ENCODE results near the gene CALML5. TPM values are rescaled to one million over a fixed set of nuclear protein-coding genes. Genes with fewer than 3 reads are reported as not detected.

CALML5 gene
- total and polyA plus RNA-seq, 2 of the 4 experiments (the other 2 are of a cell fraction): not detected

DNA sequence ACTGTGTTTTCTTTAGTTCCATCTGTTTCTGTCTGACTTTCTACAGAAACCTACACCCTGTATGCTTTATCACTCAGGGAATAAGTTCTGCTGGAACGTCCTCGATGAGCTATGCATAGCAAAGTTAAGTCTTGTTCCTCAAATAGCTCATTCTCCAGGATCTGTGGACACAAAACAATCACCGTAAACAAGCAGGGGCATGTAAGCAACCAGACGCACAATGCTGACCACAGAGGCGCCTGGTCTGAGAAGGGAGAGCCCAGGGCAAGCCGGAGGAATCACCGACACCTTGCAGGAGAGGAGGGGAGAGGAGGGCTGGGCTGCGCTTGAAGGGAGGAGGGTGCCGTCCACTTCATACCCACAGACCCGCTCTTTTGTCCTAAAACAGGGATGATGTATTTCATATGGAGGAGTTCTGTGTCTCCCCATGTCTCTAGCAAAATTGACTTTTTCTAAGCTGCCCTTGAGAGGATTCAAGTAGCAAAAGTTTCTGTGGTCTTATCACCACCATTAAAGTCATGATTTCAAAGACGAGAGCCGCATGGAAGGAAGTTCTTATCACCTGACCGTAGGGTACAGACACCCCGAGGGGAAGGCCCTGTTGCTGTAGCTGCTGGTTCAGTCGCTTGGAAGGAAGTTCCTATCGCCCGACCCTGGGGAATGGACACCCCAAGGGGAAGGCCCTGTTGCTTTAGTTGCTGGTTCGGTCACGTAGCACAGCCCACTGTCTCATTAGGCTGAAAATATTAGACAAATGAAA is 39.7 kb upstream of the CALML5 start:
- H2AFZ ChIP-seq (replicated peaks; ENCODE audit: low read length, poor library complexity): peak overlapping the region; percentile 54
- H4K20me1 ChIP-seq (ENCODE audit: insufficient read depth, low read length): no peaks in the 10 kb centered on the region
- dilution Hi-C loops (cut with HindIII; ENCODE audit: low sequenced_read_pairs, unreplicated experiment) (no loop called here), intact Hi-C loops (cut with micrococcal nuclease) (loop anchor here (5.0 kb wide), 1 partner anchor 77 kb away; no protein-coding TSS in a partner anchor), in situ Hi-C loops (cut with MboI; ENCODE audit: low sequenced_read_pairs) (no loop called here)
- H2BK5ac ChIP-seq (ENCODE audit: low read depth, low read length, poor library complexity, severe bottlenecking): no peak overlapping the region
- no peak overlapping the region for H3K9ac ChIP-seq (ENCODE audit: low read depth, low read length)
- no peaks in the 10 kb centered on the region for H3K36me3 ChIP-seq (ENCODE audit: control insufficient read depth, insufficient read depth, low read length)
- no peak overlapping the region for H3K4me3 ChIP-seq (ENCODE audit: insufficient read depth, low read depth, low read length)
- no peak for DNase-seq
- H3K56ac ChIP-seq (ENCODE audit: extremely low read depth, insufficient read depth, low read length): no peak overlapping the region
- H3K4me1 ChIP-seq (ENCODE audit: control insufficient read depth, insufficient read depth, low read length): peaks cover 10% of the 10 kb centered on the region
- H3K4me2 ChIP-seq (ENCODE audit: low read depth, low read length): no peak overlapping the region
- H3K27me3 ChIP-seq (ENCODE audit: control insufficient read depth, insufficient read depth, low read length): no peaks in the 10 kb centered on the region
- H4K91ac ChIP-seq (ENCODE audit: insufficient read depth, low read depth, low read length): no peak overlapping the region
- no peak overlapping the region for H4K8ac ChIP-seq (ENCODE audit: low read depth in 2 of 2, low read length in 2 of 2)
- peaks cover 4% of the 10 kb centered on the region; the same call in 1 of the 2 replicates for H3K9me3 ChIP-seq (ENCODE audit: control insufficient read depth, insufficient read depth, low read length)
- H2BK120ac ChIP-seq (ENCODE audit: low read depth, low read length): peak overlapping the region; percentile 71
- no peak overlapping the region for H3K23ac ChIP-seq (ENCODE audit: low read depth, low read length)
- POLR2A ChIA-PET (ENCODE audit: unreplicated experiment): interaction anchor here (0.9 kb wide), 1 partner anchor 9 kb away, joined by 3 read pairs; no protein-coding TSS in a partner anchor
- H3K79me1 ChIP-seq (ENCODE audit: low read depth in 1 of 2, low read length in 2 of 2): no peaks in the 10 kb centered on the region
- TF ChIP-seq CHD1 (IDR thresholded peaks at IDR 0.05; ENCODE audit: low read depth, low read length) (no peak), RCOR1 (IDR thresholded peaks at IDR 0.05; ENCODE audit: insufficient replicate concordance, low read length) (no peak), MAFK (IDR thresholded peaks at IDR 0.05; ENCODE audit: low read depth, low read length) (no peak), NFE2L2 (IDR thresholded peaks at IDR 0.05; ENCODE audit: low read depth, low read length) (no peak), USF2 (IDR thresholded peaks at IDR 0.05; ENCODE audit: low read depth, low read length) (no peak), FOS (IDR thresholded peaks at IDR 0.05; ENCODE audit: low read depth, low read length) (no peak), SMC3 (IDR thresholded peaks at IDR 0.05; ENCODE audit: low read depth, low read length) (no peak), POLR2A (IDR thresholded peaks at IDR 0.05; ENCODE audit: low read depth, low read length) (no peak), MXI1 (IDR thresholded peaks at IDR 0.05; ENCODE audit: borderline replicate concordance, low read depth, low read length) (no peak), CEBPB (IDR thresholded peaks at IDR 0.05; ENCODE audit: low read depth, low read length) (no peak), BHLHE40 (IDR thresholded peaks at IDR 0.05; ENCODE audit: low read depth, low read length) (no peak)
- peak overlapping the region; percentile 41; the same call in 1 of the 2 replicates for H3K4ac ChIP-seq (ENCODE audit: low read depth, low read length)
- peaks cover 3% of the 10 kb centered on the region; the same call in 1 of the 2 replicates for H3K9me1 ChIP-seq (ENCODE audit: insufficient read depth, low read length)
- H2AK9ac ChIP-seq (replicated peaks; ENCODE audit: low read depth, low read length, poor library complexity): no peak overlapping the region
- H3K27ac ChIP-seq (ENCODE audit: insufficient read depth, low read length): no peak overlapping the region
- H4K5ac ChIP-seq (ENCODE audit: low read depth, low read length): no peak overlapping the region; the same call in 1 of the 2 replicates
- H2BK15ac ChIP-seq (ENCODE audit: low read depth, low read length): 0 out of 3 replicates have a peak overlapping the region, but pooled peaks have one; percentile 7
- peak overlapping the region; percentile 33 for H3K18ac ChIP-seq (ENCODE audit: low read depth, low read length)
- BruUV-seq (replicated peaks): no TSS peak
- H2BK20ac ChIP-seq (ENCODE audit: low read depth, low read length): peak overlapping the region; percentile 16; the same call in 1 of the 2 replicates
- peak overlapping the region; percentile 27; the same call in 1 of the 2 replicates for H2AK5ac ChIP-seq (ENCODE audit: low read depth, low read length)
- H3K14ac ChIP-seq (replicated peaks; ENCODE audit: low read depth, low read length): peak overlapping the region; percentile 34
- peak; percentile 28 for ATAC-seq (ENCODE audit: low read depth)
- CTCF ChIA-PET: interaction anchor here (0.5 kb wide), 1 partner anchor 189 kb away, joined by 3 read pairs; no protein-coding TSS in a partner anchor
- WGBS, 2 experiments (ENCODE audit: extremely low coverage in 2 of 2, insufficient read length in 1 of 2): 88% methylated on average over 5 of the region's 19 CpGs; no CpG with 5 or more reads in 1 of the 2 experiments

Measured in IMR-90 (cell line).